OCI-LY7 (cell line): ENCODE results near the gene RRAS.

Source experiments
- CTCF ChIP-seq: fragments of 200-600 bp; sonication (generic); conservative IDR thresholded peaks from 2 replicates; pipeline ENCODE4 v1.5.1; 2014; ENCODE audit warnings: mild to moderate bottlenecking, antibody characterized with exemption, low read length, moderate library complexity, mixed read lengths
- EZH2phosphoT487 ChIP-seq: fragments of 200-600 bp; sonication (generic); IDR thresholded peaks from 2 replicates; pipeline ENCODE4 v1.6.1; 2018; ENCODE audit warnings: low read depth, borderline replicate concordance, mild to moderate bottlenecking, mixed run types, antibody characterized with exemption, low read length, moderate library complexity, mixed read lengths

GRCh38 chr19:49591731-49592485 lies 48.0 kb downstream of the RRAS start:
- TF ChIP-seq CTCF (no peak), EZH2phosphoT487 (no peak)
